GM21825 (cell line): ENCODE measurements around the gene NFIC.
"Not testable (repeated sequence)": the region's sequence is repeated elsewhere in the genome, so short reads cannot be mapped to it uniquely, and the experiment has no call there.

Source experiments
- ATAC-seq: cut with Tn5 transposase; IDR thresholded peaks from one replicate; pipeline ENCODE4 v1.9.1; 2021; ENCODE audit warnings: mild to moderate bottlenecking, moderate library complexity; ENCODE audit not compliant: unreplicated experiment

Gene NFIC

DNA sequence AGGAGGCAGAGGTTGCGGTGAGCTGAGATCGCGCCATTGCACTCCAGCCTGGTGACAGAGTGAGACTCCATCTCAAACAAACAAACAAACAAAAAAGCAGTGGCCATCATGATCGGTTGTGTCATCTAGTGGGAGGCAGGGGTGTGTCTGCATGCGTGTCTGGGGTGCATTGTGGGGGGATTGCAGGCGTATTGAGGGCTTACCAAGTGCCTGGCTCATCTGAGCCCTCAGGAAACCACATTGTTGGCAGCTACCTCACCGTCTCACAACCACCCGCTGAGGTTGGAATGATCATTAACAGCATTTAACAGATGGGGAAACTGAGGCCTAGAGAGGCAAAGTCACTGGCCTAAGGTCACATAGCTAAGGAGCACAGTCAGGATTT is 30.5 kb downstream of the NFIC start:
- no peak for ATAC-seq

DNA sequence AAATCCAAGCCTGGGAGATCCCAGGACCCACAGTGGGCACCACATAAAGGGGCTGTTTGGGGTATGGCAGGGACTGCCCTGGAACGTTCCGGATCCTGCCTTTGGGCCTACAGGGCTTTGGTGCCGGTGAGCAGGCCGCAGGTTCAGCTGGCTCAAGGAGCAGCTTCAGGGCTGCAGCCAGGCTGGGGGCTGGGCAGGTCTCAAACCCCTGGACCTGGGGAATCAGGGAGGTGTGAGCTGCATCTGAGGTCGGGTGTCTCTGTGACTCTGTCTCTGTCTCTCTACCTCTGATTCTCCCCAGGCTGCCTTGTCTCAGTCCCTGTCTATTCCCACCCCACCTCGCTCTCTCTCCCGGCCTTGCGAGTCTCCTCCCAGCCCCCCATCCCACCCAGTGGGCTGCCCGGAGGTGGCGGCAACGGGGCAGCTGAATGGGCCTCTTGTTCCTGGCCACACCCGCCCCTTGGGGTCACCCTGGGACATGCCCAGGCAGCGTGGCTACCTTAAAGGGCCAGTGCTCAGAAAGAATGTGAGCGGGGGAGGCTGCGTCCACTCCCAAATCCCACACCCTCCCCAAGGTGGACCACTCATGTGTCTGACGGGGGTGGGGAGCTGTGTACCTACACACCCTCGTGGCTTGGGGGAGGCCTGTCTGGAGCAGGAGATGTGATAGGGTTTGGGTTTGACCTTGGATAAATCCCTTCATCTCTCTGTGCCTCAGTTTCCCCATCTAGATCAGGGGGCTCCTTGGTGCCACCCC is 31.1 kb downstream of the NFIC start:
- no peak for ATAC-seq

DNA sequence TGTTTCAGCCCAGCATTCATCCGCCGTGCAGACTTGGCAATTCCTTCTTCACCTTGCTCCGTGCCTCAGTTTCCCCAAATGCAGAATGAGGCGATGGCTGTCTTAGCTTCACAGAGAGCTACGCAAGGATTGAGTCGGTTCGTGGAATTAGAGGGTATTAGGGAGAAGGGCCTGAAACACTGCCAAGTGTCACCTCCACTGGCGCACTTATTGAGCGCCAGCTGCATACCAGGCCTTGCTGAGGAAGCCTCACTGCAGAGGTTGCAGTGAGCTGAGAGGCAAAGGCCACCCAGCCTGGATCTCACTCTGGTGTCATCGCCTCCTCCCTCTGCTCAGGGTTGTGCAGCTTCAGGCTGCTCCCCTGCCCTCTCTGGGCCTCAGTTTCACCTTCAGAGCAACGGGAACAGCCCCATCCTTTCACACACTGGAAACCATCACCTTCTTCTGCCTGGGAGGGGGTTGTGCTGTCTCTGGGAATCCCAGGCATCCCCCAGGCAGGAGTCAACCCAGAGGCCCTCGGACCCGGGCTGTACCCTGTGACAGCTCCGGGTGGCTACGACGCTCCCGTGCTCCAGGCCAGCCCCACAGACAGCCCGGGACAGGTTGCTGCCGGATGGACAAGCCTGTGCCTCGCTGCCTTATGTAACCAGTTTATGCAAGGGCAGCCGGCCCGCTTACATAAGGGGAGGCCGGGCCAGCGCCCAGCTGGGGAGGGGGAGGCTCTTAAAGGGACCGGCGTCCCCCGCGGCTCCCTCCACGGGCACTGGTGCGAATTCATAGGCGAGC is 31.9 kb downstream of the NFIC start:
- ATAC-seq = no peak

GRCh38 chr19:3398900-3399278 is 32.5 kb downstream of the NFIC start:
- ATAC-seq = no peak

GRCh38 chr19:3399311-3399710 is 32.9 kb downstream of the NFIC start:
- ATAC-seq = not testable (repeated sequence)

DNA sequence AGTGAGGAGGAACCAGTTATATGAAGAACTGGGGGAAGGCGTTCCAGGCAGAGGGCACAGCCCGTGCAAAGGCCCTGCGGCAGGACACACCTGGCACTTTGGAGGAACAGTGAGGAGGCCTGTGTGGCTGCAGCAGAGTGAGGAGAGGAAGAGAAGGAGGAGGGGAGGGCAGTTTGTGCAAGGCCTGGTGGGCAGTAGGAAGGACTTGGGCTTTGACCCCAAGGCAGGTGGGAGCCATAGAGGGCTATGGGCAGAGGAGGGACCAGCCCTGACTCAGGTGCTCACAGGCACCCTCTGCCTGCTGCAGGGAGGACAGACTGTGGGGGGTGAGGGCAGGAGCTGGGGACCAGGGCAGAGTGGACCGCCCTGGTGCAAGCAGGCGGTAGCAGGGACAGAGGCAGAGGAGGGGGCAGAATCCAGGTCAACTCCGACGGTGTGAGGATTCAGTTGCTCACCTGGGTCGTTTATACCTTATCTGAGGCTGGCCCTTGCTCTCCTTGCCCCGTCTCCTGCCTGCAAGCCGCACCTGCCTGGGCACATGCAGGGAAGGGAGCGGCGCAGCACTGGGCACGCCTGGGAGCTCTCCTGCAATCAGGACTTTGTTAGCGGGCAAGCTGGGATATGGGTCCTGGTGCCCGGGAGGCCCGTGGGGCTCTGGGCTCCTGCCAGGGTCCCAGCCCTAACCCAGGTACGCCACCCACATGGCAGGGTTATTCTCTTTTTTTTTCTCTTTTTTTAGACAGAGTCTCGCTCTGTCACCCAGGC is 34.8 kb downstream of the NFIC start:
- no peak for ATAC-seq

GRCh38 chr19:3402631-3403443 is 36.5 kb downstream of the NFIC start:
- no peak for ATAC-seq

- ATAC-seq = no peak
These were observed 37.3 kb downstream of the NFIC start for GRCh38 chr19:3403489-3404323.

DNA sequence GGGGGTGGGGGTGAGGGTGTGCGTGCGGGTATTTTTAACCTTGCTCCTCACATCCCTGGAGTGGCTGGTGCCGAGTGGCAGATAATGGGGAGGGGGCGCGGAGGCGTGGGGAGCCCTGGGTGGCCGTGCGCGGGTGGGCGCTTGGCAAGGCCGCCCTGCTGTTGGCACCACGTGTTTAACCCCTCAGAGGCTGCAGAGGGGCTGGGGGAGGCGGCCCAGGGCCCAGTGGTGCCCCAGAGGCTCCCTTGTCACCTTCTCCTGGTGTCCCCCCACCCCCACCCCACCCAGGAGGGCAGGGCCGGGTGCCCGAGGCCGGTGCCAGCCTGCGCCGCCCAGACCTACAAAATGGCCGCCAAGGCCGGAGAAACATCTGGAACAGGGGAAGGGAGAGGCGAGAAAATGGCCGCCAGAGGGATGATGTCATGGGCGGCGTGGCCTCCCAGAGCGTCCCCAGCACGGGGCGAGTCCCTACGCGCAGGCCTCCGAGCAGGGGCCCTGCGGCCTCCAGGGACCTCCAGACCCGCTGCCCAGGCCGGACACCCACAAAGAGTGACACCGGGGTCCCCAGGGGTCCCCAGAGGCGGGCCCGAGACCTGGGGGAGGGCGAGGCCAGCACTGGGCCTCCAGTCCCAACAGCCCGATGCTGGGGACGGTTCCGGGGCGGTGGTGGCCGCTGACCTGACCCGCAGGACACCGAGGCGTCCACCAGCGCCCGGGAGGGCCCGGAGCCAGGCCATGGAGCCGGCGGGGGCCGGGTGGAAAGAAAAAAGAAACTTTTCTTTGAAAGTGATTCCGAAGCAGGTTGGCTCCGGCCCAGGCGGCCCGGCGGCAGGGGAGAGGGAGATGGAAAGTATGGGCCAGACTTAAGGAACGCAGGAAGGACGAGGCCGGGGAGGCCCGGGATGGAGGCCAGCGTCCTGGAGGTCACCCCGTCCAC is 38.2 kb downstream of the NFIC start:
- ATAC-seq = no peak

GRCh38 chr19:3405261-3405653 is 38.9 kb downstream of the NFIC start:
- ATAC-seq = no peak

GRCh38 chr19:3406571-3407111 is 40.3 kb downstream of the NFIC start:
- ATAC-seq = no peak

- no peak for ATAC-seq
These were observed 41.5 kb downstream of the NFIC start for GRCh38 chr19:3407556-3408516.

GRCh38 chr19:3408996-3409345 is 42.6 kb downstream of the NFIC start:
- ATAC-seq = no peak

DNA sequence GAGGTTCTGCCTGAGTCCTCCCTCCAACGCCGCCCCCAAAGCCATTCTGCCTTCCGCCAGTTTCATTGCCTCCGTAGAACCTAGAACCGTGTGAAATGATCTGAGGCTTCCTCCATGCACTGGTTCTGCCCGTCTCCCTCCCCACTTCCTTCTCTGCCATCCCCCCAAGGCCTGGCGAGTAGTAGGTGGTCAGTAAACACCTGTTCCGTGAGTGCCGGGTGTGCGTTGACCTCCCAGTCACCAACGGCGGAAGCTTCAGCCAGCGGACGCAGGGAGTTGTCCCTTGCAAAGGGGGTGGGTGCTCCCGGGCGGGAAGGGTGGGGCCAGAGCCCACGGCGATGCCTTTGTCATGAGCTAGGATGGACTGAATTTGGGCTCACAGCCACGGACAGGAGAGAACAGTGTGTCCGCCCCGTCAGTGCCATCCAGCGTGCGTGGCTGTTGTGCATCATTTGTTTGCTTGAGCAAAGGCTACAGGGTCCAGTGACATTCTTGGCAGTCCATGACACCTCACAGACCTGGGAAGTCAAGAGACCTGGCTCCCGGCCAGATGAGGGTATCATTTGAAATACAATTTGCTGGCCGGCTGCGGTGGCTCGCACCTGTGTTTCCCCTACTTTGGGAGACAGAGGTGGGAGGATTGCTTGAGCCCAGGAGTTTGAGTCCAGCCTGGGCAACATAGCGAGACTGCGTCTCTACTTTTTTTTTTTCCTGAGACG is 43.1 kb downstream of the NFIC start:
- no peak for ATAC-seq

- no peak for ATAC-seq
These were observed 45.3 kb downstream of the NFIC start for GRCh38 chr19:3411636-3412035.

DNA sequence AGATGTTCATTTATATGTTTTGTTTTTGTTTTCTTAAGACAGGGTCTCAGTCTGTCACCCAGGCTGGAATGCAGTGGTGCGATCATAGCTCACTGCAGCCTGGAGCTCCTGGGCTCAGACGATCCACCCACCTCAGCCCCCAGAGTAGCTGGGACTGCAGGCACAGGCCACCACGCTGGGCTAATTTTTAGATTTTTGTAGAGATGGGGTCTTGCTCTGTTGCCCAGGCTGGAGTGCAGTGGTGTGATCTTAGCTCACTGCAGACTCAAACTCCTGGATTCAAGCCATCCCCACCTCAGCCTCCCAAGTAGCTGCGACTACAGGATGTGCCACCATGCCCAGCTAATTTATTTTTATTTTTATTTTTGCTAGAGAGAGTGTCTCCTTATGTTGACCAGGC is 45.7 kb downstream of the NFIC start:
- ATAC-seq = no peak

GRCh38 chr19:3413796-3414327 is 47.5 kb downstream of the NFIC start:
- no peak for ATAC-seq
